ENCODE measurements around the gene CNST. TPM values are rescaled to one million over a fixed set of nuclear protein-coding genes. Genes with fewer than 3 reads are reported as not detected.

The CNST gene
- total and polyA plus RNA-seq, 2 of the 13 experiments (the other 11 are each of a cell fraction or from before 2014, with no cell fraction given): 6.3 to 12.4 TPM

DNA sequence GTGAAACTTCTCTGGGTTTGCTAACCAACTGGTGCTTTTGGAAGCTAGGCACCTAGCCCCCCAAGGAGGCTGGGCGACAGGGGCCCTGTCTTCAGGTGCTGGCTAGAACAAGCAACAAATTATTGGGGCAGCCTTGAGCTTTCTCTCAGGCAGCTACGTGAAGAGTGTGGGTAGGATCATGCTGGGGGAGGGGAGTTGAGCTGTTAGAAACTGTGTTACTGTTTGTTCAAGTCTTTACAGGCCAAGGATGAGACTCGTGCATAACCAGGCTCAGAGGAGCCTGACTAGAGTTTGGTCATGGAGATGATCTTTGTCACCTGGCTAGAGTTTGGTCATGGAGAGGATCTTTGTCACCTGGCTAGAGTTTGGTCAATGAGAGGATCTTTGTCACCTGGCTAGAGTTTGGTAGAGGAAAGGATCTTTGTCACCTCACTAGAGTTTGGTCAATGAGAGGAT lies 145.3 kb downstream of the CNST start (continued):
- TF ChIP-seq KMT2B (CRISPR knock-in tag; IDR thresholded peaks at IDR 0.05) (no peak), JARID2 (CRISPR knock-in tag; IDR thresholded peaks at IDR 0.05; ENCODE audit: insufficient replicate concordance) (no peak), HMG20A (CRISPR knock-in tag; IDR thresholded peaks at IDR 0.05; ENCODE audit: borderline replicate concordance) (no peak), KDM6A (CRISPR knock-in tag; IDR thresholded peaks at IDR 0.05; ENCODE audit: low read depth) (no peak), TBP (CRISPR knock-in tag; IDR thresholded peaks at IDR 0.05) (no peak), MXI1 (IDR thresholded peaks at IDR 0.05; ENCODE audit: borderline replicate concordance, low read depth, low read length) (no peak), ZNF776 (CRISPR knock-in tag; IDR thresholded peaks at IDR 0.05) (no peak), MTF2 (CRISPR knock-in tag; IDR thresholded peaks at IDR 0.05; ENCODE audit: borderline replicate concordance) (no peak), KAT8 (CRISPR knock-in tag; IDR thresholded peaks at IDR 0.05) (no peak), NFE2L1 (CRISPR knock-in tag; IDR thresholded peaks at IDR 0.05; ENCODE audit: borderline replicate concordance) (no peak), HMG20B (CRISPR knock-in tag; conservative IDR thresholded peaks at IDR 0.05) (no peak), HOXD1 (CRISPR knock-in tag; IDR thresholded peaks at IDR 0.05) (no peak), ZNF746 (CRISPR knock-in tag; IDR thresholded peaks at IDR 0.05) (no peak), ZMYM3 (CRISPR knock-in tag; IDR thresholded peaks at IDR 0.05) (peak; percentile 41), REPIN1 (CRISPR knock-in tag; IDR thresholded peaks at IDR 0.05; ENCODE audit: borderline replicate concordance, low read depth) (no peak)
- TF ChIP-seq, protein P1, sequence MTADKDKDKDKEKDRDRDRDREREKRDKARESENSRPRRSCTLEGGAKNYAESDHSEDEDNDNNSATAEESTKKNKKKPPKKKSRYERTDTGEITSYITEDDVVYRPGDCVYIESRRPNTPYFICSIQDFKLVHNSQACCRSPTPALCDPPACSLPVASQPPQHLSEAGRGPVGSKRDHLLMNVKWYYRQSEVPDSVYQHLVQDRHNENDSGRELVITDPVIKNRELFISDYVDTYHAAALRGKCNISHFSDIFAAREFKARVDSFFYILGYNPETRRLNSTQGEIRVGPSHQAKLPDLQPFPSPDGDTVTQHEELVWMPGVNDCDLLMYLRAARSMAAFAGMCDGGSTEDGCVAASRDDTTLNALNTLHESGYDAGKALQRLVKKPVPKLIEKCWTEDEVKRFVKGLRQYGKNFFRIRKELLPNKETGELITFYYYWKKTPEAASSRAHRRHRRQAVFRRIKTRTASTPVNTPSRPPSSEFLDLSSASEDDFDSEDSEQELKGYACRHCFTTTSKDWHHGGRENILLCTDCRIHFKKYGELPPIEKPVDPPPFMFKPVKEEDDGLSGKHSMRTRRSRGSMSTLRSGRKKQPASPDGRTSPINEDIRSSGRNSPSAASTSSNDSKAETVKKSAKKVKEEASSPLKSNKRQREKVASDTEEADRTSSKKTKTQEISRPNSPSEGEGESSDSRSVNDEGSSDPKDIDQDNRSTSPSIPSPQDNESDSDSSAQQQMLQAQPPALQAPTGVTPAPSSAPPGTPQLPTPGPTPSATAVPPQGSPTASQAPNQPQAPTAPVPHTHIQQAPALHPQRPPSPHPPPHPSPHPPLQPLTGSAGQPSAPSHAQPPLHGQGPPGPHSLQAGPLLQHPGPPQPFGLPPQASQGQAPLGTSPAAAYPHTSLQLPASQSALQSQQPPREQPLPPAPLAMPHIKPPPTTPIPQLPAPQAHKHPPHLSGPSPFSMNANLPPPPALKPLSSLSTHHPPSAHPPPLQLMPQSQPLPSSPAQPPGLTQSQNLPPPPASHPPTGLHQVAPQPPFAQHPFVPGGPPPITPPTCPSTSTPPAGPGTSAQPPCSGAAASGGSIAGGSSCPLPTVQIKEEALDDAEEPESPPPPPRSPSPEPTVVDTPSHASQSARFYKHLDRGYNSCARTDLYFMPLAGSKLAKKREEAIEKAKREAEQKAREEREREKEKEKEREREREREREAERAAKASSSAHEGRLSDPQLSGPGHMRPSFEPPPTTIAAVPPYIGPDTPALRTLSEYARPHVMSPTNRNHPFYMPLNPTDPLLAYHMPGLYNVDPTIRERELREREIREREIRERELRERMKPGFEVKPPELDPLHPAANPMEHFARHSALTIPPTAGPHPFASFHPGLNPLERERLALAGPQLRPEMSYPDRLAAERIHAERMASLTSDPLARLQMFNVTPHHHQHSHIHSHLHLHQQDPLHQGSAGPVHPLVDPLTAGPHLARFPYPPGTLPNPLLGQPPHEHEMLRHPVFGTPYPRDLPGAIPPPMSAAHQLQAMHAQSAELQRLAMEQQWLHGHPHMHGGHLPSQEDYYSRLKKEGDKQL (CRISPR knock-in tag; IDR thresholded peaks at IDR 0.05; ENCODE audit: low read depth): no peak
- TF ChIP-seq, protein P2, sequence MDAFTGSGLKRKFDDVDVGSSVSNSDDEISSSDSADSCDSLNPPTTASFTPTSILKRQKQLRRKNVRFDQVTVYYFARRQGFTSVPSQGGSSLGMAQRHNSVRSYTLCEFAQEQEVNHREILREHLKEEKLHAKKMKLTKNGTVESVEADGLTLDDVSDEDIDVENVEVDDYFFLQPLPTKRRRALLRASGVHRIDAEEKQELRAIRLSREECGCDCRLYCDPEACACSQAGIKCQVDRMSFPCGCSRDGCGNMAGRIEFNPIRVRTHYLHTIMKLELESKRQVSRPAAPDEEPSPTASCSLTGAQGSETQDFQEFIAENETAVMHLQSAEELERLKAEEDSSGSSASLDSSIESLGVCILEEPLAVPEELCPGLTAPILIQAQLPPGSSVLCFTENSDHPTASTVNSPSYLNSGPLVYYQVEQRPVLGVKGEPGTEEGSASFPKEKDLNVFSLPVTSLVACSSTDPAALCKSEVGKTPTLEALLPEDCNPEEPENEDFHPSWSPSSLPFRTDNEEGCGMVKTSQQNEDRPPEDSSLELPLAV (CRISPR knock-in tag; conservative IDR thresholded peaks at IDR 0.05; ENCODE audit: low read depth): no peak
- TF ChIP-seq, protein P3, sequence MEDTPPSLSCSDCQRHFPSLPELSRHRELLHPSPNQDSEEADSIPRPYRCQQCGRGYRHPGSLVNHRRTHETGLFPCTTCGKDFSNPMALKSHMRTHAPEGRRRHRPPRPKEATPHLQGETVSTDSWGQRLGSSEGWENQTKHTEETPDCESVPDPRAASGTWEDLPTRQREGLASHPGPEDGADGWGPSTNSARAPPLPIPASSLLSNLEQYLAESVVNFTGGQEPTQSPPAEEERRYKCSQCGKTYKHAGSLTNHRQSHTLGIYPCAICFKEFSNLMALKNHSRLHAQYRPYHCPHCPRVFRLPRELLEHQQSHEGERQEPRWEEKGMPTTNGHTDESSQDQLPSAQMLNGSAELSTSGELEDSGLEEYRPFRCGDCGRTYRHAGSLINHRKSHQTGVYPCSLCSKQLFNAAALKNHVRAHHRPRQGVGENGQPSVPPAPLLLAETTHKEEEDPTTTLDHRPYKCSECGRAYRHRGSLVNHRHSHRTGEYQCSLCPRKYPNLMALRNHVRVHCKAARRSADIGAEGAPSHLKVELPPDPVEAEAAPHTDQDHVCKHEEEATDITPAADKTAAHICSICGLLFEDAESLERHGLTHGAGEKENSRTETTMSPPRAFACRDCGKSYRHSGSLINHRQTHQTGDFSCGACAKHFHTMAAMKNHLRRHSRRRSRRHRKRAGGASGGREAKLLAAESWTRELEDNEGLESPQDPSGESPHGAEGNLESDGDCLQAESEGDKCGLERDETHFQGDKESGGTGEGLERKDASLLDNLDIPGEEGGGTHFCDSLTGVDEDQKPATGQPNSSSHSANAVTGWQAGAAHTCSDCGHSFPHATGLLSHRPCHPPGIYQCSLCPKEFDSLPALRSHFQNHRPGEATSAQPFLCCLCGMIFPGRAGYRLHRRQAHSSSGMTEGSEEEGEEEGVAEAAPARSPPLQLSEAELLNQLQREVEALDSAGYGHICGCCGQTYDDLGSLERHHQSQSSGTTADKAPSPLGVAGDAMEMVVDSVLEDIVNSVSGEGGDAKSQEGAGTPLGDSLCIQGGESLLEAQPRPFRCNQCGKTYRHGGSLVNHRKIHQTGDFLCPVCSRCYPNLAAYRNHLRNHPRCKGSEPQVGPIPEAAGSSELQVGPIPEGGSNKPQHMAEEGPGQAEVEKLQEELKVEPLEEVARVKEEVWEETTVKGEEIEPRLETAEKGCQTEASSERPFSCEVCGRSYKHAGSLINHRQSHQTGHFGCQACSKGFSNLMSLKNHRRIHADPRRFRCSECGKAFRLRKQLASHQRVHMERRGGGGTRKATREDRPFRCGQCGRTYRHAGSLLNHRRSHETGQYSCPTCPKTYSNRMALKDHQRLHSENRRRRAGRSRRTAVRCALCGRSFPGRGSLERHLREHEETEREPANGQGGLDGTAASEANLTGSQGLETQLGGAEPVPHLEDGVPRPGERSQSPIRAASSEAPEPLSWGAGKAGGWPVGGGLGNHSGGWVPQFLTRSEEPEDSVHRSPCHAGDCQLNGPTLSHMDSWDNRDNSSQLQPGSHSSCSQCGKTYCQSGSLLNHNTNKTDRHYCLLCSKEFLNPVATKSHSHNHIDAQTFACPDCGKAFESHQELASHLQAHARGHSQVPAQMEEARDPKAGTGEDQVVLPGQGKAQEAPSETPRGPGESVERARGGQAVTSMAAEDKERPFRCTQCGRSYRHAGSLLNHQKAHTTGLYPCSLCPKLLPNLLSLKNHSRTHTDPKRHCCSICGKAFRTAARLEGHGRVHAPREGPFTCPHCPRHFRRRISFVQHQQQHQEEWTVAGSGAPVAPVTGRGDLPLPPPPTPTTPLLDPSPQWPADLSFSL (CRISPR knock-in tag; IDR thresholded peaks at IDR 0.05): no peak

Measured in HepG2 (cell line).